Measurements from ENCODE around the gene PHTF2. TPM values are rescaled to one million over a fixed set of nuclear protein-coding genes. Genes with fewer than 3 reads are reported as not detected.

Gene PHTF2
- polyA plus RNA-seq, 3 donors = 10.1 to 34.3 (median 10.3) TPM

DNA sequence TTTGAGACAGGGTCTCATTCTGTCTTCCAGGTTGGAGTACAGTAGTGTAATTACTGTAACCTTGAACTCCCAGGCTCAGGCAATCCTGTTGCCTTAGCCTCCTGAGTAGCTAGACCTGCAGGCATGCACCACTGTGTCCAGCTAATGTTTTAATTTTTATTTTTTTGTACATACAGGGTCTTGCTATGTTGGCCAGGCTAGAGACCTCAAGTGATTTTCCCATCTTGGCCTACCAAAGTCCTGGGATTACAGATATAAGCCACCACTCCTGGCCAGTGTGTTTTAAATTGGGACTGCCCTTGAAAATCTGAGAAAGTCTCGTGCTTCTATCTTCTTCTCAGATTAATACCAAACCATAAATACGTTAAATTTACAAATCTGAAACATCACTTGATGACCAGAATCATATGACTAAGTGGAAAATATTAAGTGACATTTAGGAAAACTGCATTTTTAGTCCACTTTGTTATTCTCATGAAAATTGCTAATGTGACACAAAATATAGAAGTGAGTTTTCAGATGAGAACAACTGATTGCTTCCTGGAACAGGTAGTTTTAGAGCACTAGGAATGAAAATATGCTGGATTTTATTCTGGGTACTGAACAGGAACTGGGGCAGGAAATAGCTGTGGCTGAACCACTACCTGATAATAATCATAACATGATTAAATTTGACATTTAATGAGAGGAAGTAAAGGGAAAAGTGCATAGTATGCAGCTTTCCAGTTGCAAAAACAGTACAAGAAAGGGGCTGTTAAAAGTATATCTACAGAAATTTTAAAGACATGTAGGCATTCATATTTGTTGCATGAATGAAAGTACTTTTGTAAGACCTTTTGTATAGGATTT, 4.2 kb downstream of the PHTF2 start:
- TF ChIP-seq, protein P1, sequence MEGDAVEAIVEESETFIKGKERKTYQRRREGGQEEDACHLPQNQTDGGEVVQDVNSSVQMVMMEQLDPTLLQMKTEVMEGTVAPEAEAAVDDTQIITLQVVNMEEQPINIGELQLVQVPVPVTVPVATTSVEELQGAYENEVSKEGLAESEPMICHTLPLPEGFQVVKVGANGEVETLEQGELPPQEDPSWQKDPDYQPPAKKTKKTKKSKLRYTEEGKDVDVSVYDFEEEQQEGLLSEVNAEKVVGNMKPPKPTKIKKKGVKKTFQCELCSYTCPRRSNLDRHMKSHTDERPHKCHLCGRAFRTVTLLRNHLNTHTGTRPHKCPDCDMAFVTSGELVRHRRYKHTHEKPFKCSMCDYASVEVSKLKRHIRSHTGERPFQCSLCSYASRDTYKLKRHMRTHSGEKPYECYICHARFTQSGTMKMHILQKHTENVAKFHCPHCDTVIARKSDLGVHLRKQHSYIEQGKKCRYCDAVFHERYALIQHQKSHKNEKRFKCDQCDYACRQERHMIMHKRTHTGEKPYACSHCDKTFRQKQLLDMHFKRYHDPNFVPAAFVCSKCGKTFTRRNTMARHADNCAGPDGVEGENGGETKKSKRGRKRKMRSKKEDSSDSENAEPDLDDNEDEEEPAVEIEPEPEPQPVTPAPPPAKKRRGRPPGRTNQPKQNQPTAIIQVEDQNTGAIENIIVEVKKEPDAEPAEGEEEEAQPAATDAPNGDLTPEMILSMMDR (IDR thresholded peaks at IDR 0.05) = no peak
- H3K4me3 ChIP-seq (replicated peaks in 1 of 3; ENCODE audit: low read depth in 2 of 3, low read length in 3 of 3) = no peak overlapping the region
- DNase-seq = no peak

GRCh38 chr7:77806425-77806824, 7.9 kb downstream of the PHTF2 start:
- no peak for DNase-seq
- Histone ChIP-seq H3K27ac (ENCODE audit: low read depth in 1 of 2, low read length in 2 of 2) (no peak overlapping the region), H3K9ac (ENCODE audit: insufficient read depth, low read length, poor library complexity, severe bottlenecking) (no peak overlapping the region), H3K4me3 (replicated peaks in 1 of 3; ENCODE audit: low read depth in 2 of 3, low read length in 3 of 3) (no peak overlapping the region), H3K27me3 (ENCODE audit: control insufficient read depth in 2 of 2, insufficient read depth in 2 of 2, low read length in 2 of 2) (no peaks in the 10 kb centered on the region), H3K4me2 (replicated peaks; ENCODE audit: extremely low read depth, low read length, poor library complexity, severe bottlenecking) (no peak overlapping the region), H3K9me3 (replicated peaks in 1 of 2; ENCODE audit: control insufficient read depth in 1 of 2, insufficient read depth in 1 of 2, low read length in 2 of 2) (peaks cover 8 to 25% of the 10 kb centered on the region in 2 donors), H2AFZ (ENCODE audit: insufficient read depth, low read depth, low read length, poor library complexity, severe bottlenecking) (no peak overlapping the region), H3K4me1 (ENCODE audit: control insufficient read depth in 1 of 2, insufficient read depth in 2 of 2, low read length in 2 of 2) (peaks cover 8 to 12% of the 10 kb centered on the region in 2 donors), H3K36me3 (replicated peaks in 1 of 2; ENCODE audit: control insufficient read depth in 1 of 2, insufficient read depth in 2 of 2, low read length in 2 of 2) (no peaks in the 10 kb centered on the region), H4K20me1 (ENCODE audit: insufficient read depth, low read length) (peaks cover 9% of the 10 kb centered on the region), H3K79me2 (ENCODE audit: insufficient read depth, low read length) (peaks cover 100% of the 10 kb centered on the region)
- H3K27ac Mint-ChIP-seq = no peak overlapping the region
- H3K27me3 Mint-ChIP-seq (ENCODE audit: low read depth in 3 of 3) = peaks cover 0 to 2% (median 0%) of the 10 kb centered on the region in 3 donors
- H3K36me3 Mint-ChIP-seq = peaks cover 7 to 24% of the 10 kb centered on the region in 2 donors
- TF ChIP-seq, protein P1 (IDR thresholded peaks at IDR 0.05) = no peak
- no peak overlapping the region for H3K4me3 Mint-ChIP-seq
- intact Hi-C loops (cut with micrococcal nuclease) = no loop called here
- H3K9me3 Mint-ChIP-seq = peaks cover 10 to 35% (median 32%) of the 10 kb centered on the region in 7 donors
- H3K4me1 Mint-ChIP-seq = peaks cover 23% of the 10 kb centered on the region
- WGBS (ENCODE audit: insufficient coverage) = no CpG with 5 or more reads among the region's 2 CpGs

More for the DNA sequence above, 4.2 kb downstream of the PHTF2 start:
- Histone ChIP-seq H3K4me2 (replicated peaks; ENCODE audit: extremely low read depth, low read length, poor library complexity, severe bottlenecking) (peak overlapping the region; percentile 2), H3K9me3 (replicated peaks in 1 of 2; ENCODE audit: control insufficient read depth in 1 of 2, insufficient read depth in 1 of 2, low read length in 2 of 2) (peaks cover 5 to 19% of the 10 kb centered on the region in 2 donors), H3K4me1 (ENCODE audit: control insufficient read depth in 1 of 2, insufficient read depth in 2 of 2, low read length in 2 of 2) (peaks cover 14 to 24% of the 10 kb centered on the region in 2 donors), H3K27me3 (ENCODE audit: control insufficient read depth in 2 of 2, insufficient read depth in 2 of 2, low read length in 2 of 2) (no peaks in the 10 kb centered on the region), H3K9ac (ENCODE audit: insufficient read depth, low read length, poor library complexity, severe bottlenecking) (no peak overlapping the region), H4K20me1 (ENCODE audit: insufficient read depth, low read length) (peaks cover 6% of the 10 kb centered on the region), H2AFZ (ENCODE audit: insufficient read depth, low read depth, low read length, poor library complexity, severe bottlenecking) (no peak overlapping the region), H3K36me3 (replicated peaks in 1 of 2; ENCODE audit: control insufficient read depth in 1 of 2, insufficient read depth in 2 of 2, low read length in 2 of 2) (no peaks in the 10 kb centered on the region), H3K27ac (ENCODE audit: low read depth in 1 of 2, low read length in 2 of 2) (no peak overlapping the region), H3K79me2 (ENCODE audit: insufficient read depth, low read length) (peaks cover 98% of the 10 kb centered on the region)
- intact Hi-C loops (cut with micrococcal nuclease) = no loop called here
- H3K27ac Mint-ChIP-seq = peak overlapping the region in 1 of 7 donors; percentile 56
- no peak overlapping the region for H3K4me3 Mint-ChIP-seq
- peaks cover 7 to 25% of the 10 kb centered on the region in 2 donors for H3K36me3 Mint-ChIP-seq
- no peaks in the 10 kb centered on the region for H3K27me3 Mint-ChIP-seq (ENCODE audit: low read depth in 3 of 3)
- no CpG with 5 or more reads among the region's 2 CpGs for WGBS (ENCODE audit: insufficient coverage)
- H3K4me1 Mint-ChIP-seq = peaks cover 35% of the 10 kb centered on the region
- peaks cover 6 to 25% (median 24%) of the 10 kb centered on the region in 7 donors for H3K9me3 Mint-ChIP-seq

Data from CD14-positive monocyte (primary cell).